HCT116 (cell line): ENCODE measurements around the gene NXPH2. TPM values are rescaled to one million over a fixed set of nuclear protein-coding genes. Genes with fewer than 3 reads are reported as not detected.

Source experiments
- ATAC-seq: fragments of 200-7000 bp; cut with Tn5 transposase; 2 replicates; pipeline ENCODE4 v1.9.1; 2020; ENCODE audit warnings: mild to moderate bottlenecking, moderate library complexity
- BruUV-seq: library from RNA; stranded (reverse); fragments of 400-500 nt; replicated peaks from 2 replicates; lab custom pipeline; 2021; lab: Mats Ljungman, UMichigan
- CTCF ChIA-PET: fragments of 300-600 bp; sonication (Branson Sonifier 250); formaldehyde crosslinking; loops from one replicate; lab custom pipeline; 2021; ENCODE audit warnings: antibody characterized with exemption; lab: Charles Lee
- POLR2A ChIA-PET: fragments of 300-600, 350-600 bp; sonication (Branson Sonifier 250); formaldehyde crosslinking; loops from one replicate; lab custom pipeline; 2021; ENCODE audit warnings: antibody characterized with exemption; lab: Charles Lee
- RAD21 ChIA-PET, 2 experiments: fragments of 300-600 bp; sonication (Branson Sonifier 250); formaldehyde crosslinking; loops; one replicate each; lab custom pipeline; 2023; ENCODE audit warnings: low total read pairs in 2 of 2; ENCODE audit not compliant: uncharacterized antibody in 2 of 2, unreplicated experiment in 2 of 2, low non-redundant PET in 1 of 2; lab: Charles Lee
- DNase-seq: peaks from one replicate; pipeline ENCODE4 v3.0.0-alpha.2; 2010; ENCODE audit warnings: low read depth, low spot score
- H2AFZ ChIP-seq: fragments of 200-600 bp; shearing (Covaris generic), sonication (generic); 2 replicates; pipeline ENCODE4 v1.6.1; 2017; ENCODE audit warnings: low read depth, mixed run types, mixed read lengths, antibody characterized with exemption, low read length; ENCODE audit not compliant: poor library complexity, severe bottlenecking
- H3K27ac ChIP-seq: 2 replicates; pipeline ENCODE4 v1.5.1; 2012; ENCODE audit warnings: low read depth, low read length
- H3K27me3 ChIP-seq: fragments of 200-600 bp; sonication (generic); 2 replicates; pipeline ENCODE4 v1.6.1; 2016; ENCODE audit warnings: mixed run types, low read length, mixed read lengths; ENCODE audit not compliant: insufficient read depth
- H3K36me3 ChIP-seq, 2 experiments: fragments of 200-500 bp in 1 of 2; fragments of 200-600 bp in 1 of 2; sonication (Bioruptor generic) in 1 of 2; sonication (generic) in 1 of 2; 2 replicates each; pipeline versions ENCODE4 v1.5.1 to v1.6.1; 2014 to 2016; ENCODE audit warnings: low read length in 2 of 2, inconsistent platforms in 1 of 2, mixed read lengths in 1 of 2, mixed run types in 1 of 2; ENCODE audit not compliant: insufficient read depth in 2 of 2, control insufficient read depth in 1 of 2
- H3K4me1 ChIP-seq, 2 experiments: fragments of 200-600 bp in 1 of 2; sonication (generic) in 1 of 2; 2 replicates each; pipeline versions ENCODE4 v1.5.1 to v1.6.1; 2012 to 2017; ENCODE audit warnings: low read length in 2 of 2, inconsistent platforms in 1 of 2, mild to moderate bottlenecking in 1 of 2, mixed read lengths in 1 of 2, mixed run types in 1 of 2, moderate library complexity in 1 of 2; ENCODE audit not compliant: insufficient read depth in 2 of 2, control insufficient read depth in 1 of 2
- H3K4me2 ChIP-seq: fragments of 200-600 bp; sonication (generic); 2 replicates; pipeline ENCODE4 v1.6.1; 2017; ENCODE audit warnings: mixed run types, low read length, mixed read lengths
- H3K4me3 ChIP-seq, 2 experiments: fragments of 200-600 bp in 1 of 2; sonication (generic) in 1 of 2; replicated peaks in 1 of 2; 2 replicates each; pipeline ENCODE4 v1.5.1; 2011 to 2016; ENCODE audit warnings: low read length in 2 of 2, control low read depth in 1 of 2, low read depth in 1 of 2, mild to moderate bottlenecking in 1 of 2, mixed read lengths in 1 of 2, mixed run types in 1 of 2
- H3K79me2 ChIP-seq: fragments of 200-600 bp; sonication (generic); 2 replicates; pipeline ENCODE4 v1.6.1; 2017; ENCODE audit warnings: mild to moderate bottlenecking, mixed run types, low read length, moderate library complexity, mixed read lengths; ENCODE audit not compliant: insufficient read depth
- H3K9ac ChIP-seq: fragments of 200-600 bp; sonication (generic); 2 replicates; pipeline ENCODE4 v1.6.1; 2016; ENCODE audit warnings: low read length, mixed read lengths
- H3K9me2 ChIP-seq: fragments of 200-600 bp; sonication (generic), shearing (Covaris generic); 2 replicates; pipeline ENCODE4 v1.6.1; 2017; ENCODE audit warnings: mixed run types, mild to moderate bottlenecking, moderate library complexity; ENCODE audit not compliant: insufficient read depth
- H3K9me3 ChIP-seq, 2 experiments: fragments of 200-500 bp in 1 of 2; fragments of 200-600 bp in 1 of 2; sonication (Bioruptor generic) in 1 of 2; sonication (generic) in 1 of 2; 2 replicates each; pipeline ENCODE4 v1.6.1; 2014 to 2017; ENCODE audit warnings: low read length in 2 of 2, mixed read lengths in 2 of 2, inconsistent platforms in 1 of 2, low read depth in 1 of 2, mild to moderate bottlenecking in 1 of 2, mixed run types in 1 of 2, moderate library complexity in 1 of 2; ENCODE audit not compliant: control insufficient read depth in 1 of 2, insufficient read depth in 1 of 2
- H4K20me1 ChIP-seq: fragments of 200-600 bp; sonication (generic), shearing (Covaris generic); 2 replicates; pipeline ENCODE4 v1.6.1; 2017; ENCODE audit warnings: mixed run types, mild to moderate bottlenecking, moderate library complexity; ENCODE audit not compliant: insufficient read depth
- CBX3 ChIP-seq: IDR thresholded peaks from 2 replicates; pipeline ENCODE4 v1.6.1; 2012; ENCODE audit warnings: low read depth
- EZH2 ChIP-seq: fragments of 200-600 bp; sonication (generic); IDR thresholded peaks from 2 replicates; pipeline ENCODE4 v1.6.1; 2017; ENCODE audit warnings: antibody characterized with exemption, mixed run types
- FOSL1 ChIP-seq: IDR thresholded peaks from 2 replicates; pipeline ENCODE4 v1.6.1; 2012; ENCODE audit warnings: low read depth
- JUND ChIP-seq: IDR thresholded peaks from 2 replicates; pipeline ENCODE4 v1.6.1; 2012
- POLR2AphosphoS5 ChIP-seq: IDR thresholded peaks from 2 replicates; pipeline ENCODE4 v1.6.1; 2011; ENCODE audit warnings: mild to moderate bottlenecking, low read depth, low read length, moderate library complexity
- REST ChIP-seq: IDR thresholded peaks from 2 replicates; pipeline ENCODE4 v1.6.1; 2012; ENCODE audit warnings: low read depth
- SIN3A ChIP-seq: IDR thresholded peaks from 2 replicates; pipeline ENCODE4 v1.6.1; 2012; ENCODE audit warnings: low read depth
- SRF ChIP-seq: IDR thresholded peaks from 2 replicates; pipeline ENCODE4 v1.6.1; 2012; ENCODE audit warnings: low read depth
- TCF7L2 ChIP-seq: IDR thresholded peaks from 2 replicates; pipeline ENCODE4 v1.7.0; 2011; ENCODE audit warnings: borderline replicate concordance, inconsistent platforms; ENCODE audit not compliant: insufficient read depth, insufficient read length; ENCODE audit errors: extremely low read depth
- ZFX ChIP-seq: fragments of 450-650 bp; IDR thresholded peaks from 2 replicates; pipeline ENCODE4 v1.6.1; 2017
- intact Hi-C: fragments of 100-400 bp; cut with micrococcal nuclease; formaldehyde crosslinking; loops from 2 replicates; pipeline ENCODE4 v1.10.0; 2022
- total RNA-seq: library from RNA; stranded (reverse); gene quantifications from one replicate; pipeline ENCODE4 v1.2.1, GENCODE V29; 2021; ENCODE audit not compliant: unreplicated experiment

NXPH2 gene
- total RNA-seq, 1 experiment from 2014 or later, result not detected

- CTCF ChIA-PET, result no interaction called here
- RAD21 ChIA-PET, result no interaction called here
- H3K27me3 ChIP-seq, result no peaks in the 10 kb centered on the region
- H2AFZ ChIP-seq, result no peak overlapping the region
- no peaks in the 10 kb centered on the region for H3K4me1 ChIP-seq
- BruUV-seq, result no TSS peak
- no peaks in the 10 kb centered on the region for H3K79me2 ChIP-seq
- no peaks in the 10 kb centered on the region for H4K20me1 ChIP-seq
- no peaks in the 10 kb centered on the region for H3K36me3 ChIP-seq
- DNase-seq (no peak), ATAC-seq (no peak)
- POLR2A ChIA-PET, result no interaction called here
- H3K9ac ChIP-seq, result no peak overlapping the region
- H3K9me3 ChIP-seq, result no peaks in the 10 kb centered on the region
- H3K27ac ChIP-seq, result no peak overlapping the region
- no peak overlapping the region for H3K4me2 ChIP-seq
- H3K9me2 ChIP-seq, result no peaks in the 10 kb centered on the region
- no peak for TF ChIP-seq TCF7L2
- TF ChIP-seq SIN3A, result no peak
- no peak for TF ChIP-seq REST
- no peak for TF ChIP-seq EZH2
- no peak for TF ChIP-seq SRF
- no peak overlapping the region for H3K4me3 ChIP-seq
- intact Hi-C loops, result no loop called here
These were observed 797 bp downstream of the NXPH2 start for GRCh38 chr2:138779406-138779780.

DNA sequence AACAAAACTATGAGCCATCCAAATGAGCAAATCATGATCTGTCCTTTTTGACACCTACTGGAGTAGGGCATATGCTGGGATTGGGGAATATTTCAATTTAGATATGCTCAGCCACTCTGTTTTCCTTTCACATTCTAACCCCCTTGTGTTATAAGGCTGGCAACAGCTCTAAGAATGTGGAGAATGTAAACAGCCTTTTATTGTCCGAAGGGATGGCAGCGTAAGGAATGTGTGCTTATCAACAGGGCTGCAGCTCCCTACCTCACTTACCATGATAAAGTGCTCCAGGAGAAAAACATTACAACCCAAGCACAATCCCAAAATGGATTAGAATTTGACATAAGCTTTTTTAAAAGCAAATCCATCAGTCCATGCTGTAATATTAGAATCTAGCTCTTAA, 2.2 kb downstream of the NXPH2 start:
- ATAC-seq (peak; percentile 34; the same call in 1 of the 2 replicates), DNase-seq (no peak)
- Histone ChIP-seq H3K4me2 (no peak overlapping the region), H3K4me1 (no peaks in the 10 kb centered on the region), H3K79me2 (no peaks in the 10 kb centered on the region), H3K9ac (no peak overlapping the region), H2AFZ (no peak overlapping the region), H3K9me3 (no peaks in the 10 kb centered on the region), H4K20me1 (no peaks in the 10 kb centered on the region), H3K4me3 (no peak overlapping the region), H3K27ac (no peak overlapping the region), H3K9me2 (no peaks in the 10 kb centered on the region), H3K27me3 (no peaks in the 10 kb centered on the region), H3K36me3 (no peaks in the 10 kb centered on the region)
- ChIA-PET RAD21 (no interaction called here), POLR2A (no interaction called here), CTCF (interaction anchor here (0.7 to 1.1 kb wide), 2 partner anchors 9 to 61 kb away, joined by 4 to 6 read pairs; no protein-coding TSS in a partner anchor)
- intact Hi-C loops, result no loop called here
- BruUV-seq, result no TSS peak
- TF ChIP-seq POLR2AphosphoS5, result no peak
- TF ChIP-seq ZFX, result no peak
- TF ChIP-seq REST, result no peak
- TF ChIP-seq FOSL1, result no peak
- TF ChIP-seq CBX3, result no peak
- no peak for TF ChIP-seq JUND
